ENCODE results near the gene OR52W1. TPM values are rescaled to one million over a fixed set of nuclear protein-coding genes. Genes with fewer than 3 reads are reported as not detected.

OR52W1 gene
- total RNA-seq, 1 donor from 2014 or later = not detected

Other genes starting within 250 kb of the OR52W1 start
- gene OR56A5, start 230.7 kb upstream of the OR52W1 start, total RNA-seq = not detected in 2 replicates
- not detected in 2 replicates for gene OR52L1, start 212.2 kb upstream of the OR52W1 start, total RNA-seq
- 0.05 TPM in 1 of 2 replicates, not detected in the other for gene OR56A4, start 192.3 kb upstream of the OR52W1 start, total RNA-seq
- gene OR56A1, start 168.5 kb upstream of the OR52W1 start, total RNA-seq = not detected in 2 replicates
- not detected in 2 replicates for gene OR56B4, start 91.5 kb upstream of the OR52W1 start, total RNA-seq
- gene OR52B2, start 28.9 kb upstream of the OR52W1 start, total RNA-seq = not detected in 2 replicates
- gene C11orf42, start 6.3 kb downstream of the OR52W1 start, total RNA-seq = not detected in 2 replicates
- 20.5 and 22.2 TPM in 2 replicates for gene FHIP1B, start 35.4 kb downstream of the OR52W1 start, total RNA-seq
- gene CNGA4, start 39.9 kb downstream of the OR52W1 start, total RNA-seq = 0.16 and 0.23 TPM in 2 replicates
- not detected in 2 replicates for gene CCKBR, start 60.6 kb downstream of the OR52W1 start, total RNA-seq
- gene CAVIN3, start 121.3 kb downstream of the OR52W1 start, total RNA-seq = 6.2 and 6.8 TPM in 2 replicates
- gene SMPD1, start 191.2 kb downstream of the OR52W1 start, total RNA-seq = 41.1 and 46.5 TPM in 2 replicates
- 51.1 and 53.9 TPM in 2 replicates for gene APBB1, start 219.9 kb downstream of the OR52W1 start, total RNA-seq
- 0.18 and 0.36 TPM in 2 replicates for gene HPX, start 241.8 kb downstream of the OR52W1 start, total RNA-seq